GM12892 (cell line): ENCODE measurements around the gene SLC39A11.

Experiments
- POLR2A ChIP-seq: IDR thresholded peaks from 2 replicates; pipeline ENCODE4 v1.6.1; 2011; ENCODE audit warnings: low read depth, low read length, control low read depth
- POLR2AphosphoS5 ChIP-seq: IDR thresholded peaks from 2 replicates; pipeline ENCODE4 v1.6.1; 2011; ENCODE audit warnings: low read depth, low read length, control low read depth
- TAF1 ChIP-seq: IDR thresholded peaks from 2 replicates; pipeline ENCODE4 v1.6.1; 2011; ENCODE audit warnings: low read depth, mild to moderate bottlenecking, control low read depth, low read length, borderline replicate concordance

DNA sequence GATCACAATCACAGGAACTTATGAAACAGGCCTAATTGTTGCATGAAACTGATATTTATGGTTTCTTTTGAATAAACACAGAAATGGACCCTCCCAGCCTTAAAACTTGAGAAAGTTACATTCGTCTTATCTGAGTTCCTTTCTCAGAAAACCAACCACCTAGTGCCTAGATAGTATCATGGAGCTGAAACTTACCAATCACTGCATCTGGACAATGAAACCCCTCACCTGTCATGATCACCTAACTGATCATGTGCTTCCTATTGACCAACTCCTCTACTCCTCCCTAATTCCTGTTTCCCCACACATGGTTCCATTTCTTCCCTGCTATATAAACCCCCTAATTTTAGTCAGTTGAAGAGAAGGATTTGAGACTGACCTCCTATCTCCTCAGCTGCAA is 216.1 kb downstream of the SLC39A11 start:
- TF ChIP-seq POLR2AphosphoS5 (no peak), POLR2A (no peak), TAF1 (no peak)
